Gastrocnemius medialis (tissue), 4 donors: Measurements from ENCODE around the gene SLAIN1.

Source experiments
- CTCF ChIP-seq, 5 experiments: fragments of 450-650 bp in 3 of 5; fragments of 200-600 bp in 2 of 5; sonication (generic) in 2 of 5; IDR thresholded peaks in 4 of 5; conservative IDR thresholded peaks in 1 of 5; 1 replicate in 4 of 5; 2 replicates in 1 of 5; pipeline ENCODE4 v1.5.1; 2016 to 2019; ENCODE audit warnings: antibody characterized with exemption in 5 of 5, mild to moderate bottlenecking in 3 of 5, moderate library complexity in 3 of 5
- POLR2A ChIP-seq, 2 donors: fragments of 450-650 bp; IDR thresholded peaks; one replicate each; pipeline ENCODE4 v1.6.1; 2017; ENCODE audit warnings: antibody characterized with exemption in 2 of 2, mild to moderate bottlenecking in 2 of 2, moderate library complexity in 2 of 2

- TF ChIP-seq CTCF (IDR thresholded peaks at IDR 0.05 in 4 of 5, conservative IDR thresholded peaks at IDR 0.05 in 1 of 5): no peak
- TF ChIP-seq POLR2A (IDR thresholded peaks at IDR 0.05): no peak
Measured at GRCh38 chr13:77789376-77789775, 91.9 kb downstream of the SLAIN1 start.
